ENCODE measurements around the gene SORBS1. TPM values are rescaled to one million over a fixed set of nuclear protein-coding genes. Genes with fewer than 3 reads are reported as not detected.

Gene SORBS1
- total RNA-seq, 2 donors from 2014 or later: 1.4 to 1.6 TPM

GRCh38 chr10:95263864-95264226 is 297.3 kb downstream of the SORBS1 start:
- no peaks in the 10 kb centered on the region for H3K36me3 Mint-ChIP-seq
- no peak for ATAC-seq
- H3K27ac Mint-ChIP-seq: no peak overlapping the region
- H3K4me3 Mint-ChIP-seq: no peak overlapping the region
- no peaks in the 10 kb centered on the region for H3K27me3 Mint-ChIP-seq
- H3K4me1 Mint-ChIP-seq (ENCODE audit: low read depth in 2 of 2): peaks cover 3 to 4% of the 10 kb centered on the region in 2 donors
- H3K9me3 Mint-ChIP-seq: no peaks in the 10 kb centered on the region
- DNase-seq (ENCODE audit: low spot score): no peak

GRCh38 chr10:95262763-95263518 is 298.2 kb downstream of the SORBS1 start:
- Mint-ChIP-seq H3K27me3 (no peaks in the 10 kb centered on the region), H3K27ac (no peak overlapping the region), H3K4me3 (no peak overlapping the region), H3K9me3 (no peaks in the 10 kb centered on the region), H3K36me3 (no peaks in the 10 kb centered on the region), H3K4me1 (ENCODE audit: low read depth in 2 of 2) (peaks cover 3 to 4% of the 10 kb centered on the region in 2 donors)
- no peak for ATAC-seq
- no peak for DNase-seq (ENCODE audit: low spot score)

GRCh38 chr10:95261926-95262325 is 299.2 kb downstream of the SORBS1 start:
- H3K4me1 Mint-ChIP-seq (ENCODE audit: low read depth in 2 of 2): peaks cover 3 to 4% of the 10 kb centered on the region in 2 donors
- no peaks in the 10 kb centered on the region for H3K36me3 Mint-ChIP-seq
- H3K27me3 Mint-ChIP-seq: no peaks in the 10 kb centered on the region
- DNase-seq (ENCODE audit: low spot score): no peak
- no peak overlapping the region for H3K27ac Mint-ChIP-seq
- no peak for ATAC-seq
- no peak overlapping the region for H3K4me3 Mint-ChIP-seq
- H3K9me3 Mint-ChIP-seq: no peaks in the 10 kb centered on the region

Other genes with a start within 250 kb of the SORBS1 start
- gene ALDH18A1, start 95.3 kb upstream of the SORBS1 start, total RNA-seq: 10 to 100 TPM; 87.0 to 91.1 TPM
- 10 to 100 TPM; 17.5 to 52.0 TPM for gene TCTN3, start 132.6 kb upstream of the SORBS1 start, total RNA-seq
- gene ENTPD1, start 194.8 kb upstream of the SORBS1 start, total RNA-seq: 100 to 1,000 TPM in 1 of 2 donors, 10 to 100 TPM in 1; 56.4 to 111 TPM